Neural cell (in vitro differentiated cells): Measurements from ENCODE around the gene RGS6. TPM values are rescaled to one million over a fixed set of nuclear protein-coding genes. Genes with fewer than 3 reads are reported as not detected.

Source experiments
- H2AFZ ChIP-seq: fragments of 200-600, 300-800 bp; sonication (generic), shearing (Covaris generic); 2 replicates; pipeline ENCODE4 v1.6.0; 2014; ENCODE audit warnings: low read depth, mild to moderate bottlenecking, antibody characterized with exemption, low read length, moderate library complexity
- H3F3A ChIP-seq: fragments of 200-600 bp; shearing (Covaris generic); 2 replicates; pipeline ENCODE4 v1.6.1; 2016; ENCODE audit warnings: mild to moderate bottlenecking, moderate library complexity, mixed read lengths, antibody characterized with exemption, low read length; ENCODE audit not compliant: insufficient read depth, poor library complexity, severe bottlenecking
- H3K27ac ChIP-seq: fragments of 200-600, 300-800 bp; sonication (generic), shearing (Covaris generic); 2 replicates; pipeline ENCODE4 v1.5.1; 2014; ENCODE audit warnings: mild to moderate bottlenecking, low read length, moderate library complexity
- H3K27me3 ChIP-seq: fragments of 300-800, 200-600 bp; sonication (generic), shearing (Covaris generic); 2 replicates; pipeline ENCODE4 v1.6.0; 2014; ENCODE audit warnings: mild to moderate bottlenecking, low read depth, low read length, moderate library complexity; ENCODE audit not compliant: insufficient read depth
- H3K36me3 ChIP-seq: fragments of 300-800, 200-600 bp; sonication (generic), shearing (Covaris generic); 2 replicates; pipeline ENCODE4 v1.5.1; 2014; ENCODE audit warnings: mild to moderate bottlenecking, antibody characterized with exemption, low read length, moderate library complexity; ENCODE audit not compliant: insufficient read depth
- H3K4me2 ChIP-seq: fragments of 300-800, 200-600 bp; sonication (generic), shearing (Covaris generic); 2 replicates; pipeline ENCODE4 v1.6.0; 2014; ENCODE audit warnings: mild to moderate bottlenecking, low read length
- H3K4me3 ChIP-seq: fragments of 300-800, 200-600 bp; sonication (generic), shearing (Covaris generic); 2 replicates; pipeline ENCODE4 v1.5.1; 2014; ENCODE audit warnings: mild to moderate bottlenecking, low read length, moderate library complexity
- H3K79me2 ChIP-seq: fragments of 200-600 bp; shearing (Covaris generic); replicated peaks from 2 replicates; pipeline ENCODE4 v1.6.0; 2014; ENCODE audit warnings: mild to moderate bottlenecking, low read length, moderate library complexity; ENCODE audit not compliant: insufficient read depth
- H3K9ac ChIP-seq: fragments of 300-800, 200-600 bp; sonication (generic), shearing (Covaris generic); 2 replicates; pipeline ENCODE4 v1.6.1; 2016; ENCODE audit warnings: mild to moderate bottlenecking, low read length, mixed read lengths
- H3K9me2 ChIP-seq: fragments of 200-600 bp; shearing (Covaris generic); 2 replicates; pipeline ENCODE4 v1.6.1; 2016; ENCODE audit warnings: mild to moderate bottlenecking, low read length, mixed read lengths; ENCODE audit not compliant: insufficient read depth
- H3K9me3 ChIP-seq: fragments of 200-600, 300-800 bp; sonication (generic), shearing (Covaris generic); 2 replicates; pipeline ENCODE4 v1.6.1; 2016; ENCODE audit warnings: mild to moderate bottlenecking, mixed run types, low read length, moderate library complexity, mixed read lengths
- H4K20me1 ChIP-seq: fragments of 200-600 bp; shearing (Covaris generic); 2 replicates; pipeline ENCODE4 v1.6.1; 2016; ENCODE audit warnings: mild to moderate bottlenecking, mixed run types; ENCODE audit not compliant: insufficient read depth
- EP300 ChIP-seq: fragments of 450-650 bp; conservative IDR thresholded peaks from 2 replicates; pipeline ENCODE4 v1.6.1; 2014; ENCODE audit warnings: antibody characterized with exemption, mild to moderate bottlenecking, moderate library complexity; ENCODE audit not compliant: poor library complexity, severe bottlenecking
- EZH2 ChIP-seq: fragments of 200-600, 300-800 bp; shearing (Covaris generic), sonication (generic); IDR thresholded peaks from 2 replicates; pipeline ENCODE4 v1.6.1; 2014; ENCODE audit warnings: antibody characterized with exemption, low read length, borderline replicate concordance, mild to moderate bottlenecking; ENCODE audit not compliant: insufficient read depth, poor library complexity, severe bottlenecking
- MXI1 ChIP-seq: fragments of 450-650 bp; conservative IDR thresholded peaks from 2 replicates; pipeline ENCODE4 v1.6.1; 2014; ENCODE audit warnings: antibody characterized with exemption, mild to moderate bottlenecking; ENCODE audit not compliant: poor library complexity, severe bottlenecking
- POLR2AphosphoS5 ChIP-seq: IDR thresholded peaks from 2 replicates; pipeline ENCODE4 v1.6.1; 2012
- RAD21 ChIP-seq: fragments of 450-650 bp; conservative IDR thresholded peaks from 2 replicates; pipeline ENCODE4 v1.6.1; 2014; ENCODE audit warnings: antibody characterized with exemption, mild to moderate bottlenecking, moderate library complexity
- SMC3 ChIP-seq: fragments of 450-650 bp; conservative IDR thresholded peaks from 2 replicates; pipeline ENCODE4 v1.6.1; 2014; ENCODE audit warnings: antibody characterized with exemption, mild to moderate bottlenecking, moderate library complexity; ENCODE audit not compliant: poor library complexity
- TAF1 ChIP-seq: IDR thresholded peaks from 2 replicates; pipeline ENCODE4 v1.6.1; 2012; ENCODE audit warnings: low read depth
- polyA plus RNA-seq: library from polyadenylated mRNA; depleted of rRNA; stranded (reverse); fragments of >200 nt; gene quantifications from 2 replicates; pipeline ENCODE4 v1.2.3, GENCODE V29; 2014
- TF ChIP-seq, protein P1 (sequence below): IDR thresholded peaks from 2 replicates; pipeline ENCODE4 v1.6.1; 2012; ENCODE audit warnings: borderline replicate concordance
- TF ChIP-seq, protein P2 (sequence below): fragments of 450-650 bp; IDR thresholded peaks from 2 replicates; pipeline ENCODE4 v1.5.1; 2014; ENCODE audit warnings: antibody characterized with exemption, mild to moderate bottlenecking, moderate library complexity; ENCODE audit not compliant: poor library complexity, severe bottlenecking

RGS6 gene
- polyA plus RNA-seq, 1 donor from 2014 or later, result 7.3 TPM

DNA sequence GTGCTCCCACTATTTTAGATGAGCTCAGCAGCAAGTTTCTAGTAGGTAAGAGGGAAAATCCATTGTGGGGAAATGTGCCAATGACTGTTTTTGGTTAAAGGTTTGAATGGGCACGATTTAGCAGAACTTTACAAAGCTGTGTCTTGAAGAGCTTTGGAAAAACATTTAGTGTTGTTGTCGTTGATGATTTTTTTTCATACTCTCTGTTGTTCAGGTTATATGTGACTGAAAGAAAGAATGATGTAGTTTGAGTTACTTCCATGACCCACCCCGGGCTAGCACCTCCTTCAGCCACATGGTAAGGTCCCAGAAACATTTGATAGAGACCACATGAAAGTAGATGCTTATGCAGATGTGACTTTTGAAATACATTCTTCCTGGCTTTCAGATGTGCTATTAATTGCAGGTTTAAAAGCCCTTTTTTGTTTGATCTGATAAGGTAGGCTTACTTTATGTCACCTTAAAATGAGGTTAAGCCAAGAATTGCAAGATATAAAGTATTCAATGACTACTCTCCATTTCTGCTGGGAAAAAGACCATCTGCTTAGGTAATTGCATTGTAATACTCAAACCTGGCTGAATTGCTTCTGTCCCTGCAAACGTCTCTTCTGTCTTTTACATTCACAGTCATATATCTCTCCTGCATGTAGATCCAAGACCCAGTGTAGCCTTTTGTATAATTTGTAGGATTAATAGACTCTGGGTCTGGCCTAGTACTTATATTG lies 250.6 kb downstream of the RGS6 start:
- Histone ChIP-seq H3K9me3 (no peaks in the 10 kb centered on the region), H3K4me2 (no peak overlapping the region), H3K36me3 (no peaks in the 10 kb centered on the region), H3K79me2 (no peaks in the 10 kb centered on the region), H3F3A (no peaks in the 10 kb centered on the region), H3K9me2 (no peaks in the 10 kb centered on the region), H3K9ac (no peak overlapping the region), H3K27me3 (no peaks in the 10 kb centered on the region), H3K27ac (no peak overlapping the region), H4K20me1 (no peaks in the 10 kb centered on the region), H3K4me3 (no peak overlapping the region), H2AFZ (no peak overlapping the region)
- TF ChIP-seq TAF1 (no peak), RAD21 (no peak), EZH2 (no peak)

DNA sequence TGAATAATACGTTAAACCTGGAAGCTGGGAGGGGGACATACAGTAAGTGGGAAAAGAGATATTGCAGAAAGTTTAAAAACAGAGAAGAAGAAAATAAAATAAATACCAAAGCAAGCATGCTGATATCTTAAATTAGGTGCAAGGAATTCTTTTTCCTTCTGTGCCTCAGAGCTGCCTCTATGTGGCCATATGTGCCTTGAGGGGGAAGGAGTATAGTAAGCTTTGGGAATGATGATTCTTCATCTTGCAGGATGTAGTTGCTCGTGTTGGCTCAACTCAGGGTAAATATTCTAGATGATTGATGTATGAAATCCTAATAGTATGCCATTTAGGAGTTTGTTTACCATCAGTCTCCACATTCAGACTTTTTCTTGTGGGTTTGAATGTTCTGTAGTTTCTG lies 251.4 kb downstream of the RGS6 start:
- Histone ChIP-seq H3K9me3 (no peaks in the 10 kb centered on the region), H3K9ac (no peak overlapping the region), H3K9me2 (no peaks in the 10 kb centered on the region), H4K20me1 (no peaks in the 10 kb centered on the region), H3F3A (no peaks in the 10 kb centered on the region), H3K36me3 (no peaks in the 10 kb centered on the region), H3K4me3 (no peak overlapping the region), H3K27ac (no peak overlapping the region), H3K79me2 (no peaks in the 10 kb centered on the region), H3K27me3 (no peaks in the 10 kb centered on the region), H2AFZ (no peak overlapping the region), H3K4me2 (no peak overlapping the region)
- TF ChIP-seq TAF1 (no peak), EP300 (no peak), MXI1 (no peak), SMC3 (no peak), POLR2AphosphoS5 (no peak), RAD21 (no peak), EZH2 (no peak)
- TF ChIP-seq, protein P1, sequence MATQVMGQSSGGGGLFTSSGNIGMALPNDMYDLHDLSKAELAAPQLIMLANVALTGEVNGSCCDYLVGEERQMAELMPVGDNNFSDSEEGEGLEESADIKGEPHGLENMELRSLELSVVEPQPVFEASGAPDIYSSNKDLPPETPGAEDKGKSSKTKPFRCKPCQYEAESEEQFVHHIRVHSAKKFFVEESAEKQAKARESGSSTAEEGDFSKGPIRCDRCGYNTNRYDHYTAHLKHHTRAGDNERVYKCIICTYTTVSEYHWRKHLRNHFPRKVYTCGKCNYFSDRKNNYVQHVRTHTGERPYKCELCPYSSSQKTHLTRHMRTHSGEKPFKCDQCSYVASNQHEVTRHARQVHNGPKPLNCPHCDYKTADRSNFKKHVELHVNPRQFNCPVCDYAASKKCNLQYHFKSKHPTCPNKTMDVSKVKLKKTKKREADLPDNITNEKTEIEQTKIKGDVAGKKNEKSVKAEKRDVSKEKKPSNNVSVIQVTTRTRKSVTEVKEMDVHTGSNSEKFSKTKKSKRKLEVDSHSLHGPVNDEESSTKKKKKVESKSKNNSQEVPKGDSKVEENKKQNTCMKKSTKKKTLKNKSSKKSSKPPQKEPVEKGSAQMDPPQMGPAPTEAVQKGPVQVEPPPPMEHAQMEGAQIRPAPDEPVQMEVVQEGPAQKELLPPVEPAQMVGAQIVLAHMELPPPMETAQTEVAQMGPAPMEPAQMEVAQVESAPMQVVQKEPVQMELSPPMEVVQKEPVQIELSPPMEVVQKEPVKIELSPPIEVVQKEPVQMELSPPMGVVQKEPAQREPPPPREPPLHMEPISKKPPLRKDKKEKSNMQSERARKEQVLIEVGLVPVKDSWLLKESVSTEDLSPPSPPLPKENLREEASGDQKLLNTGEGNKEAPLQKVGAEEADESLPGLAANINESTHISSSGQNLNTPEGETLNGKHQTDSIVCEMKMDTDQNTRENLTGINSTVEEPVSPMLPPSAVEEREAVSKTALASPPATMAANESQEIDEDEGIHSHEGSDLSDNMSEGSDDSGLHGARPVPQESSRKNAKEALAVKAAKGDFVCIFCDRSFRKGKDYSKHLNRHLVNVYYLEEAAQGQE, result no peak
- TF ChIP-seq, protein P2, sequence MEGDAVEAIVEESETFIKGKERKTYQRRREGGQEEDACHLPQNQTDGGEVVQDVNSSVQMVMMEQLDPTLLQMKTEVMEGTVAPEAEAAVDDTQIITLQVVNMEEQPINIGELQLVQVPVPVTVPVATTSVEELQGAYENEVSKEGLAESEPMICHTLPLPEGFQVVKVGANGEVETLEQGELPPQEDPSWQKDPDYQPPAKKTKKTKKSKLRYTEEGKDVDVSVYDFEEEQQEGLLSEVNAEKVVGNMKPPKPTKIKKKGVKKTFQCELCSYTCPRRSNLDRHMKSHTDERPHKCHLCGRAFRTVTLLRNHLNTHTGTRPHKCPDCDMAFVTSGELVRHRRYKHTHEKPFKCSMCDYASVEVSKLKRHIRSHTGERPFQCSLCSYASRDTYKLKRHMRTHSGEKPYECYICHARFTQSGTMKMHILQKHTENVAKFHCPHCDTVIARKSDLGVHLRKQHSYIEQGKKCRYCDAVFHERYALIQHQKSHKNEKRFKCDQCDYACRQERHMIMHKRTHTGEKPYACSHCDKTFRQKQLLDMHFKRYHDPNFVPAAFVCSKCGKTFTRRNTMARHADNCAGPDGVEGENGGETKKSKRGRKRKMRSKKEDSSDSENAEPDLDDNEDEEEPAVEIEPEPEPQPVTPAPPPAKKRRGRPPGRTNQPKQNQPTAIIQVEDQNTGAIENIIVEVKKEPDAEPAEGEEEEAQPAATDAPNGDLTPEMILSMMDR, result no peak

DNA sequence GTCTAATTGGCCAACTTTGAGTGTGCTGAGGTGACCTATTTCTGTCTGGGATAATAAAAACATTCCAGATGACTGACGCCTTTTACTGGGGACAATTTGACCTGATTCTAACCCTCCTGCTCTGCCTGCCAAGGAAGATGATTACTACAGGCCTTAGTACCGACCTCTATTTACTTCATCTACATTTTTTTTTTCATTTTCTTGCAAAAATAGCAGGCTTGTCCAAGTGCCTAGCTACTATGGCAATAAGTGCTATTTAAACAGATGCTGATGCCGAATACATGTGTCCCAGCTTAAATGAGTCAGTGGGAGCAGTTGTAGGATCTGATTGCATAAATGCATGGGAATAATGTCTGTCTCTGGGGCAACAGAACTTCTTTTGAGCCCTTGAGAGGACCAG lies 254.3 kb downstream of the RGS6 start:
- Histone ChIP-seq H3K4me2 (no peak overlapping the region), H3K9me3 (no peaks in the 10 kb centered on the region), H3K27me3 (no peaks in the 10 kb centered on the region), H3F3A (no peaks in the 10 kb centered on the region), H3K4me3 (no peak overlapping the region), H3K36me3 (no peaks in the 10 kb centered on the region), H3K27ac (no peak overlapping the region), H2AFZ (no peak overlapping the region), H3K9me2 (no peaks in the 10 kb centered on the region), H4K20me1 (no peaks in the 10 kb centered on the region), H3K9ac (no peak overlapping the region), H3K79me2 (no peaks in the 10 kb centered on the region)
- TF ChIP-seq SMC3 (no peak), RAD21 (no peak), EP300 (no peak), EZH2 (no peak), POLR2AphosphoS5 (no peak), MXI1 (no peak), TAF1 (no peak)
- TF ChIP-seq, protein P2, result no peak
- TF ChIP-seq, protein P1, result no peak
